ENCODE results near the gene PIP5K1B.
A peak's percentile ranks its signal among the peaks of the same experiment; 100 is the strongest.
"Not testable (repeated sequence)": the region's sequence is repeated elsewhere in the genome, so short reads cannot be mapped to it uniquely, and the experiment has no call there.

PIP5K1B gene

DNA sequence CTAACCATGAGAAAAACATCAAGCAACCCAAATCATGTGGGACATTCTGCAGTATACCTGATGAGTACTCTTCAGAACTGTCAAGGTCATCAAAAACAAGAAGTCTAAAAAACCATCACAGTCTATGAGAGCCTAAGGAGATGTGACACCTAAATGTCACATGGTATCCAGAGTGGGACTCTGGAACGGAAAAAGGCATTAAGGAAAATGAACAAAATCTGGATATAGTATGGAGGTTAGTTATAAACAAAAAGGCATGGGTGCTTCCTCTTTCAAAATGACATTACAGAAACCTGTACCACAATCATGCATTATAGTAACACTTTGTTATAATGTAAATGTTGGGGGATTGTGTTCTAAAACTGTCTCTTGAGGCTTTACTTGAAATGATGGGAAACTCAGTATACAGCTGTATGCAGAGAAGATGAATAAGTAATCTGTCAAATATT is 261.5 kb downstream of the PIP5K1B start:
- no peak for DNase-seq

GRCh38 chr9:68967800-68968199 is 262.8 kb downstream of the PIP5K1B start:
- DNase-seq, result no peak

- DNase-seq, result peak; percentile 89
These were observed 264.5 kb downstream of the PIP5K1B start for GRCh38 chr9:68969538-68969937.

DNA sequence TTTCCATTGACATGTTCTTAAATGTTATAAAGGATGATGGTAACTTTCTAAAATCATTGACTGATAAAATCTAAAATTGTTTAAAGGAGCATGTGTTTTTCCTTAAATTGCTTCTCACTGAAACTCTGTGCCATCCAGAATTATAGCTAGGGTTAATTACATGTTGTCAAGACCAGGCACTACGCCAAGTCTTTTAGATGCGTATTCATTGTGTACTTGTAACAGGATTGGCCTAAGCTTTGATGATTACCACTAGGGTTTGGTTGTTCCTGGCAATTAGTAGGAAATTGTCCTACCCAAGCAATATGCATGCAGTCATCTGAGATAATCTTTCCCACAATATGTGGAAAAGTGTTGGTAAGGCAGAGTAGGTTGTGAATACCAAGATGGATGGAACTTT is 265.1 kb downstream of the PIP5K1B start:
- DNase-seq, result peak; percentile 97

DNA sequence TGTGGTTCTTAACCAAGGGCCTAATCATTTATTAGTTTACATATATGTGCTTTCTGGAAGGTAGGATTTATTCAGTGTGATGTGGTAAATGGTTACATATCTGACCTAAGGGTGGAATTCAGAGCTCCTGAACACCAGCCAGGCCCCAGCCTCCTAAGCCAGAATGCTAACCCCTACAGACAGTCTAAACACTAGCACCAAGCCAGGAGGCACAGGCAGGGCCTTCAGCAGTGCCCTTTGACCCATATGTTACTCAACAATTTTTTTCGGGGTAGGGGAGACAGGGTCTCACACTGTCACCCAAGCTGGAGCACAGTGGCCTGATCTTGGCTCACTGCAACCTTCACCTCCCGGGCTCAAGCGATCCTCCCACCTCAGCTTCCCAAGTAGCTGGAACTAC is 268.6 kb downstream of the PIP5K1B start:
- DNase-seq, result no peak

- no peak for DNase-seq
These were observed 269.4 kb downstream of the PIP5K1B start for GRCh38 chr9:68974431-68974830.

DNA sequence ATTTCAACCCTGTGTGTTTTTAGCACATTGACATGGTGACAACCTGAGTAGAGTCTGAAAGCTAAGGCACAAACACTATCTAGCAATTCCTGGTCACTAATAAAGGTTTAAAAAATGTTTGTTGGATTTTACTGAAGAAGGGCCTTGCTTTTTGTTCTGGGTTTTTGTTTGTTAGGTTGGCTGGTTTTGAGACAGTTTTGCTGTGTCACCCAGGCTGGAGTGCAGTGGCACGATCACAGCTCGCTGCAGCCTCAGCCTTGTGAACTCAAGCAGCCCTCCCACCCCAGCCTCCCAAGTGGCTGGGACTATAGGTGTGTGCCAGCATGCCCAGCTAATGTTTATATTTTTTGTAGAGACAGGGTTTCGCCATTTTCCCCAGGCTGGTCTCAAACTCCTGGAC is 269.9 kb downstream of the PIP5K1B start:
- no peak for DNase-seq

GRCh38 chr9:68975365-68976043 is 270.5 kb downstream of the PIP5K1B start:
- DNase-seq, result no peak

- DNase-seq, result no peak
These were observed 273.0 kb downstream of the PIP5K1B start for GRCh38 chr9:68978066-68978465.

DNA sequence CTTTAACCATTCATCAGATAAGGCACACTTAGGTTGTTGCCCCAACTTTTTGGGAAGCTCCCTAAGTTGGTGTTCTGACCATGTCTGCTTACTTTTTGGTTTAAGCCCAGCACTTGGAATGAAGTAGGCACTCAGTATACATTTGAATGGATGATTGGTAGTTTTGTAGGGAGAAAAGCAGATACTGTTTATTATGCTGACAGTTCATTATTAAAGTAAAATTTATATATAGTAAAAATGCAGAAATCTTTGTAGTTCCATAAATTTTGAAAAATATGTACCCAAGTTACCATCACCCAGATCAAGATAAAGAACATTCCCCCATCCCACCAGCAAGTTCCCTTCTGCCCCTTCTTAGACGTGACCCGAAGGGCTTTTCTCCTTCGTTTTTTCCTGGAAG is 273.5 kb downstream of the PIP5K1B start:
- DNase-seq, result no peak

GRCh38 chr9:68979538-68980314 is 274.7 kb downstream of the PIP5K1B start:
- DNase-seq, result no peak

- no peak for DNase-seq
These were observed 275.4 kb downstream of the PIP5K1B start for GRCh38 chr9:68980341-68980914.

DNA sequence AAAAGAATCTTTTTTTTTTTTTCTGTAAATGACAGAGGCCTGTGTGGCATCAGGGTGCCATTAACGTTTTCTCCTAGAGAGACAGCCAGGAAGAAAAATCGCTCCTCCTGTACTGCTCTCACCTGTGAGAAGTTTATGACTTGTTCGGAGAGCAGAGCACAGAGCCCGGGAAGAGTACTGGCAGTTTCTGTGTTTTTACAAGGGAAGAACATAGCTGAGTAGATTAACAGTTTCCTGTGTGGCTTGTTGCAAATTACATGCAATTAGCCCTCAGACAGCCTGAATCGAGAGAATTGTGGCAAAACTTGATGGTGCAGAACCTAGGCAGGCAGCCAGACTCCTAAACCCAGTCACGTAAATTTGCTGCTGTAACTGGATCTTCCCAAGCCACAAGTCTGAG is 276.7 kb downstream of the PIP5K1B start:
- peak; percentile 92 for DNase-seq

GRCh38 chr9:68983008-68983411 is 278.0 kb downstream of the PIP5K1B start:
- DNase-seq, result no peak

DNA sequence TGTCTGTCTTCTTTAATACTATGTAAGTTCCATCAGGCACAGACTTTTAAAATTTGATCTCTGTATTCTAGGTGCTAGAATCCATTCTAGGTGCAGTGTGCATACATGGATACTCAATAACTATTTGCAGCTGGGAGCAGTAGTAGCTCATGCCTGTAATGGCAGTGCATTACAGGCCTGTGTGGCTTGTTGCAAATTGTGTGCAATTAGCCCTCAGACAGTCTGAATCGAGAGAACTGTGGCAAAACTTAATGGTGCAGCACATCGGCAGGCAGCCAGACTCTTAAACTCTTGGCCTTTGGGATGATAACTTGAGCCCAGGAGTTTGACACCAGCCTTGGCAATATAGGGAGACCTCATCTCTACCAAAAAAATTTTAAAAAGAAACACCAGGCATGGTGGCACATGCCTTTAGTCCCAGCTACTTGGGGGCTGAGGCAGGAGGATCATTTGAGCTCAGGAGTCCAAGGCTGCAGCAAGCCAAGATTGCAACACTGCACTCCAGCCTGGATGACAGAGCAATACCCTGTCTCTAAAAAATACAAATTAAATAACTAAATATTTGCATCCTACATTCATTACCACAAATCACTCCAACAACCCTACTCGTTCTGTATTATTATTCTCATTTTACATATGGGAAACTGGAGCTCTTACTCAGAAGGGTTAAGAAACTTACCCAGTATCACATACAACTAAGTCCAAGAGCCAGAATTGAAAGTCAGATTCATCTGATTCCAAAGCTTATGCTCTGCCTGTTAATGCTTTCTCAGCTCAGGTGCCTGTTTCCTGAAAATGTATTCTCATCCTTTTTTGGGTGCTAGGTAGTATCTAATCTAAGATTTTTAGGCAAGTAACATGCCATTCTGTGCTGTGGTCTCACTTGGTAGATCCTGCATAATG is 278.7 kb downstream of the PIP5K1B start:
- no peak for DNase-seq

GRCh38 chr9:68986949-68987348 is 281.9 kb downstream of the PIP5K1B start:
- DNase-seq, result not testable (repeated sequence)

- no peak for DNase-seq
These were observed 286.4 kb downstream of the PIP5K1B start for GRCh38 chr9:68991457-68991856.

DNA sequence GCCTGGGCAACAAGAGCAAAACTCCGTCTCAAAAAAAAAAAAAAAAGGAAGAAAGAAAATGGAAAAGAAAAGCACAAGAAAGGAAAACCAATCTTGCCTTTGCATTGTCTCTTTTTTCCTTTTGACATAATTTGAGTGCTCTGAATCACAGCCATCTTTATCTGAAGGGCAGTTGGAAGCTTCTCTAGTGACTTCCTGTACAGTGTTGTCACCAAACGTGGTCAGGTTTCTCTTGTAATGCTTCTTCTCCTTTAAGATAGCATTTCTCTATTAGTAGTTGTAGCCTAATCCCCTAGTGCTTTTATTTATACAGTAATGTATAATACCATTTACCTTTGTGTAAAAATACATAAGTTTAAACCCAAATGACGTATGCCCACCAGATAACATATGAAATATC is 290.7 kb downstream of the PIP5K1B start:
- DNase-seq, result no peak

GRCh38 chr9:68996462-68996861 is 291.4 kb downstream of the PIP5K1B start:
- no peak for DNase-seq

GRCh38 chr9:68997666-68998065 is 292.6 kb downstream of the PIP5K1B start:
- no peak for DNase-seq

- DNase-seq, result no peak
These were observed 293.3 kb downstream of the PIP5K1B start for GRCh38 chr9:68998385-68998784.

- no peak for DNase-seq
These were observed 293.8 kb downstream of the PIP5K1B start for GRCh38 chr9:68998812-68999211.

All from NCI-H748 treated with DMSO at 0.1 percent for 48 hours (cell line).